Daoy (cell line): Measurements from ENCODE around the gene KLF7. TPM values are rescaled to one million over a fixed set of nuclear protein-coding genes. Genes with fewer than 3 reads are reported as not detected.

Source experiments
- DNase-seq: peaks from one replicate; pipeline ENCODE4 v3.0.0-alpha.2; 2015; ENCODE audit warnings: low read depth
- total RNA-seq: library from RNA; depleted of rRNA; stranded (reverse); fragments of >200 nt; shearing (Covaris generic); gene quantifications from 2 replicates; pipeline ENCODE4 v1.2.3, GENCODE V29; 2014

KLF7 gene
- total RNA-seq, 1 experiment from 2014 or later, result 10.7 TPM

- DNase-seq, result no peak
Measured at GRCh38 chr2:207128867-207129266, 36.9 kb downstream of the KLF7 start.

- no peak for DNase-seq
Measured at GRCh38 chr2:207126724-207127308, 38.9 kb downstream of the KLF7 start.

- DNase-seq, result no peak
Measured at GRCh38 chr2:207123776-207124391, 41.9 kb downstream of the KLF7 start.

- DNase-seq, result no peak
Measured at GRCh38 chr2:207123335-207123744, 42.4 kb downstream of the KLF7 start.

DNA sequence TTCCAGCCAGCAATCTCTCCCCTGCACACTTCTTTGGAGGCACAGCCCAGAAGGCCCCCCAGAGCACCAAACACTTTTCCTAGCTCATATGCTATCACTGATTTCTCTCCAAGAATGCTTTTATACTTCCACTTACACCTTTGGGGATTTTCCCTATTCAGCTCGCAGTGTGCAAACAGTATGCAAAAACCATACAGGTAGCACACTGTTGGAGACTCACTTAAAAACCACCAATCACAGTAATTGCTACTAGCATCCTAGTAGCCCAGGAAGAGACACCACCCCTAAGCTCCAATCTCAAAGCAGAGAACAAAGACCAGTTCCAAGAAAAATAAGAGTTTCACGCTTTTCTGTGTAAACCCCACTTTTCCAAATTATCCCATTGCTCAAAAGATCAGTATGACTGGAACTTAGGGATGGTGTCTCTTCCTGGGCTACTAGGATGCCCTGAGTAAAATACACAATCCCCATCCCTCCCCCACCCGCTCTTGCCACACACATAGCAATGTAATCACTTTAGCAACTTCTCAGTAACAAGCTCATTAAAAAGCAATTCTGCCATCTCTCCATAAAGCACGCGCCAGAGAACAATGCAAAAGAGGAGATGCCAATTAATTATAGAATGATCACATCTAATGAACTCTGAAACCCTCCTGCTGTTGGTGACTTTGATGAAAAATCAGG, 43.0 kb downstream of the KLF7 start:
- DNase-seq, result no peak

DNA sequence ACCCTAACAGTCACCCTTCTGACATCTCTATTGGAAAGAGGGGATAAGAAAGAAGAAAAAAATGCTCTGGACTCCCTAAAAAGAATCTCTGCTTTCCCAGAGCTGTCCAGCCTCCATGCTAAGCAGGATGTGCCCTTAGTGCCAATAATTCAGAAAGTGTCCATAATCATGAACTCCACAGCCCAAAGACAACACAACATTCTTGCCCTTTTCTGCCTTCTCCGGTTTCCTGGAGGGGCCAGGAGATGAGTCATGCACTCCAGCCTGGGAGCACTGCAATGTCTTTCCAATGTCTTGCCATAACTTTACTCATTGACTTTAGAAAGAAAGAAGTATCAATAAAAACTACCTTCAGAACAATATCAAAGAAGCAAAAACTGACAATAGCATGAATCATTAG, 44.0 kb downstream of the KLF7 start:
- DNase-seq, result peak; percentile 69

- DNase-seq, result no peak
Measured at GRCh38 chr2:207119048-207119447, 46.7 kb downstream of the KLF7 start.

GRCh38 chr2:207117668-207118067, 48.1 kb downstream of the KLF7 start:
- no peak for DNase-seq

- DNase-seq, result no peak
Measured at GRCh38 chr2:207115715-207116364, 49.9 kb downstream of the KLF7 start.

DNA sequence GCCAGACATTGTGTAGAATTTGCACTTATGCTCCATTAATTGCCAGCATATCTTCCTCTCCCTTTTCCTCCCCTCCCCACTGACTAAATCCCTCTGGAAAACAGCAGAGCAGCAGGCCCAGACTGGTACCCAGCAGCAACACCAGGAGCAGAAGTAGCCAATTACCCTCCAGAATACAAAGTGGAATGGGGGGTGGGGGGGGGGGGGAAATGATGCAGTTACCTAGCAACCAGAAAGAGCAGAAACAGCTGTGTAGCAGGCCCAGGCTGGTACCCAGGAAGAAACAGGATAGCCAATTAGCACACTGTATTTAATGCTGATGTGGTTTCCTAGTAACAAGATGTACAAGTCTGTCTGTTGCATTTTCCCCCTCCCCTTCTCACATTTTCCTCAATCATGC, 52.3 kb downstream of the KLF7 start:
- no peak for DNase-seq

- DNase-seq, result no peak
Measured at GRCh38 chr2:207112785-207113184, 53.0 kb downstream of the KLF7 start.

DNA sequence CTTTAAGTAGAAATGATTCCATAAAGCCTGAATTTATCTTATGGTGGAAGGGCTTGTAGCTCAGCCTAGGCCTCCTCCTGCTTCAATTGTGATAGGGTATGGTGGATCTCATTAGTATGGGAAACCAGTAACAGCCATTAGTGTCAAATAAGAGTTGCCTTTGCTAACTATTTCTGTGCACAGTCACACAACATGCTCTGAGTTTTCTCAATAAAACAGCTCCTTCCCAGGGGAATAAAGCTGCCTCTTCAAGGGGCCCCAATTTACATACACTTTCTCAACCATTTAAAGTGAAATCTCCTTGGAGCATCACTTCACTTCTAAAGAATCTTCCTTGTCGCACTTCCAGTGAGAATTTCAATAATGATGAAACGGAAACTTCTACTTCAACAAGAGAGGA, 53.4 kb downstream of the KLF7 start:
- no peak for DNase-seq

DNA sequence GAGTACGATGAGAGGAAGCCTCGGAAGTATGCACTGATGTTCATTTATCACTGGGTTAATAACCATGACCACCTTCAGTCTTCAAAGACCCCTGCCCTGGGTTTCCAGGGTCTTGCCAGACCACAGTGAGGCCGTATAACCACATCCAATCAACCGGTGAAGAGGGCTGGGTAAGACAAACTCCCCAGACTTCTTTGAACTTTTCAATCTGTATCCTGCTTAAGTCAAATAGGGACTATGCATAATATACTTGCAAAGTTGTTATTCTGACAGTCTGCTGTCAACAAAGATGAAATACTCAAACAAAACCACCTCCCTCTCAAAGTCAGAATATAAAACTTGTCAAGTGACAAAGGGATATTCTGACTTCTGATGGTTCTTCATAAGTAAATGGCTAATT, 54.0 kb downstream of the KLF7 start:
- no peak for DNase-seq

- DNase-seq, result no peak
Measured at GRCh38 chr2:207110715-207111114, 55.0 kb downstream of the KLF7 start.

GRCh38 chr2:207110310-207110709, 55.4 kb downstream of the KLF7 start:
- no peak for DNase-seq

DNA sequence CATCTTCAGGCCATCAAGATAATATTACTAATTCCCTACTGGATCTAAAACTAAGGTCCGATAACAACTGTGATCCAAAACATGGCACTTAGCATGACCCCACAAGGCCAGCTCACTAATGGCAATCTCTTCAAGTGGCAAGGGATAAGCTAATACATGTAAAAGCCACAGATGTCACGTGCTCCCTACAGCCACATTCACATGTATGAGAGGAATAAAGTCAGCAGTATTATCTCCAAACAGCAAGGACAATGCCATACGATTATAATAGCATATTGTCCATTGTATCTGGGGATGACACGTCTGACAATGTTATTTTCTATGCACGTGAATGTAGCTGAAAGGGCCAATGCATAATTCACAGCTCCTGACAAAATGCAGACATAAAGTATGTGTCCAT, 56.0 kb downstream of the KLF7 start:
- no peak for DNase-seq

GRCh38 chr2:207108440-207108839, 57.3 kb downstream of the KLF7 start:
- no peak for DNase-seq

GRCh38 chr2:207107551-207107950, 58.2 kb downstream of the KLF7 start:
- no peak for DNase-seq

- no peak for DNase-seq
Measured at GRCh38 chr2:207107131-207107530, 58.6 kb downstream of the KLF7 start.

DNA sequence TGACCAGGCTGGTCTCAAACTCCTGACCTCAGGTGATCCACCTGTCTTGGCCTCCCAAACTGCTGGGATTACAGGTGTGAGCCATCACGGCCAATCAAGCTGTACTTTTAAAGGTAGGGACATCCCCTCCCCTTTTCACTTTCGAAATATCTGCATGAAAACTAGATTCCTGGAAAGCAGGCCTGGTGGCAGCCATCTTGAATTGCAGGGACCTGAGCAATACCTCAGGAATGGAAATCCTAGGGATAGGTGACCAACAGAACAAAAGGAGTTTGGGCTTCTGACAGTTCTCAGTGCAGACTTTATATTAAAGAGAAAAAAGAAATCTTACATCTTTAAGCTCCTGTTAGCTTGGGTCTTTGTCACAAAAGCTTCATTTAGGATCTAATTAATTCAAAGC, 62.6 kb downstream of the KLF7 start:
- DNase-seq, result no peak

DNA sequence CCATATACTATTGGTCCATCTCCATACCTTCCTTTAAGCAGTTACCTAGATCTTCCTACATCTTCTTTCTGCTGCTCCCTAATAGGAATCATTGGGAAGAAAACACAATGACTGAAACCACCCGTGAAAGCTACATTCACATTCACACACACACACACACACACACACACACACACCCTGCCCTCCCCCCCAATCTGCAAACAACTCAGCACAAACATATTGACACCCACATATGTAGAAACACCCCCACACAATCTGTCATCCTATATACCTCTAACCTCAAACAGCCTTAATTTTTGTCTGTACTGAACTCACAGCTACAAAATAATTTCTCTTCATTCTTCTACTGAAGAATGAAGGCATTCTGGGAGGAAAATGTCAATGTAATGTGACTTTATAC, 63.8 kb downstream of the KLF7 start:
- DNase-seq, result no peak

DNA sequence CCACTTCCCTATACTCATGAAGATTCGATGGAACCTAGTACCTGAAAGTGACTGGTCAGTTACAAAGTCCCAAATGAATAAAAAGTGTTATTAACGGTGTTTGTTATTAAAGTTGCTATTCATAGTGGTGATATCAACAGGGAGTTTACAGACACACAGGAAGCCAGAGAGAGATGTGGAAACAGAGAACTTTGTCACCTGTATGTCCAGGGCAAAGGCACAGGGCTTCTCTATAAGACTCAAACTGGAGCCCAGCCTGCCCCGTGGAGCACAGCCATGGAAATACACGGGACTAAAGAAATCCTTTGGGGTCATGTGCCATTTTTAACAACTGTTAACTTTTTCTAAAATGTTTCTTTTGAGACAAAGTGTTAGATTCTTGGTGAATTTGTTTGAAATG, 68.5 kb downstream of the KLF7 start:
- DNase-seq, result no peak

- no peak for DNase-seq
Measured at GRCh38 chr2:207095963-207096362, 69.8 kb downstream of the KLF7 start.
